Measurements from ENCODE around the gene DMBT1. TPM values are rescaled to one million over a fixed set of nuclear protein-coding genes. Genes with fewer than 3 reads are reported as not detected.

Gene DMBT1
- total and polyA plus RNA-seq, 4 donors, result 0.03 TPM; not detected in 3

- H3K27ac ChIP-seq (ENCODE audit: low read depth in 1 of 2, low read length in 2 of 2), result no peak overlapping the region
- 39% methylated on average over 2 of the region's 2 CpGs for WGBS
- no peaks in the 10 kb centered on the region for H3K36me3 ChIP-seq (ENCODE audit: control insufficient read depth in 4 of 4, insufficient read depth in 3 of 4, low read depth in 1 of 4, low read length in 3 of 4)
- H3K4me1 ChIP-seq (ENCODE audit: control insufficient read depth in 4 of 4, insufficient read depth in 4 of 4, low read length in 3 of 4), result no peaks in the 10 kb centered on the region
- no peaks in the 10 kb centered on the region for H3K9me3 ChIP-seq (ENCODE audit: control insufficient read depth in 4 of 4, low read length in 3 of 4)
- H3K9ac ChIP-seq (ENCODE audit: low read depth in 1 of 2, low read length in 2 of 2), result no peak overlapping the region
- H3K27me3 ChIP-seq (ENCODE audit: control insufficient read depth in 4 of 4, insufficient read depth in 4 of 4, low read length in 3 of 4), result no peaks in the 10 kb centered on the region
- DNase-seq (ENCODE audit: low spot score), result no peak
- TF ChIP-seq FOXA2 (IDR thresholded peaks at IDR 0.05), result no peak
- no peak for TF ChIP-seq HNF4A (conservative IDR thresholded peaks at IDR 0.05)
- no peak for TF ChIP-seq TAF1 (conservative IDR thresholded peaks at IDR 0.05)
- no peak for TF ChIP-seq GABPA (IDR thresholded peaks at IDR 0.05 in 1 of 2, conservative IDR thresholded peaks at IDR 0.05 in 1 of 2)
- TF ChIP-seq RXRA (IDR thresholded peaks at IDR 0.05), result no peak
- no peak for TF ChIP-seq CTCF (IDR thresholded peaks at IDR 0.05; ENCODE audit: low read depth, low read length, missing input control)
- TF ChIP-seq RAD21 (IDR thresholded peaks at IDR 0.05), result no peak
- TF ChIP-seq REST (IDR thresholded peaks at IDR 0.05), result no peak
- no peak for TF ChIP-seq YY1 (IDR thresholded peaks at IDR 0.05)
- TF ChIP-seq EGR1 (IDR thresholded peaks at IDR 0.05; ENCODE audit: low read depth in 2 of 2), result no peak
- no peak for TF ChIP-seq NR2F2 (IDR thresholded peaks at IDR 0.05)
- TF ChIP-seq FOXA1 (IDR thresholded peaks at IDR 0.05), result no peak
- no peak for TF ChIP-seq ATF3 (IDR thresholded peaks at IDR 0.05)
- no peak for TF ChIP-seq SP1 (IDR thresholded peaks at IDR 0.05)
- no peak for TF ChIP-seq MAX (IDR thresholded peaks at IDR 0.05)
- no peak for TF ChIP-seq HNF4G (IDR thresholded peaks at IDR 0.05)
- no peak overlapping the region for H3K4me3 ChIP-seq (ENCODE audit: low read depth in 1 of 3, low read length in 3 of 3)
These were observed 108.5 kb downstream of the DMBT1 start for GRCh38 chr10:122669045-122669444.

- Histone ChIP-seq H3K36me3 (ENCODE audit: control insufficient read depth in 4 of 4, insufficient read depth in 3 of 4, low read depth in 1 of 4, low read length in 3 of 4) (no peaks in the 10 kb centered on the region), H3K9ac (ENCODE audit: low read depth in 1 of 2, low read length in 2 of 2) (no peak overlapping the region), H3K9me3 (ENCODE audit: control insufficient read depth in 4 of 4, low read length in 3 of 4) (no peaks in the 10 kb centered on the region), H3K4me1 (ENCODE audit: control insufficient read depth in 4 of 4, insufficient read depth in 4 of 4, low read length in 3 of 4) (no peaks in the 10 kb centered on the region), H3K27me3 (ENCODE audit: control insufficient read depth in 4 of 4, insufficient read depth in 4 of 4, low read length in 3 of 4) (no peaks in the 10 kb centered on the region), H3K4me3 (ENCODE audit: low read depth in 1 of 3, low read length in 3 of 3) (no peak overlapping the region), H3K27ac (ENCODE audit: low read depth in 1 of 2, low read length in 2 of 2) (no peak overlapping the region)
- DNase-seq (ENCODE audit: low spot score), result no peak
- 81% methylated on average over 2 of the region's 2 CpGs for WGBS
- TF ChIP-seq REST (IDR thresholded peaks at IDR 0.05) (no peak), MAX (IDR thresholded peaks at IDR 0.05) (no peak), HNF4G (IDR thresholded peaks at IDR 0.05) (no peak), GABPA (IDR thresholded peaks at IDR 0.05 in 1 of 2, conservative IDR thresholded peaks at IDR 0.05 in 1 of 2) (no peak), EGR1 (IDR thresholded peaks at IDR 0.05; ENCODE audit: low read depth in 2 of 2) (no peak), NR2F2 (IDR thresholded peaks at IDR 0.05) (no peak), RXRA (IDR thresholded peaks at IDR 0.05) (no peak), TAF1 (conservative IDR thresholded peaks at IDR 0.05) (no peak), FOXA1 (IDR thresholded peaks at IDR 0.05) (no peak), FOXA2 (IDR thresholded peaks at IDR 0.05) (no peak), YY1 (IDR thresholded peaks at IDR 0.05) (no peak), ATF3 (IDR thresholded peaks at IDR 0.05) (no peak), RAD21 (IDR thresholded peaks at IDR 0.05) (no peak)
These were observed 109.3 kb downstream of the DMBT1 start for GRCh38 chr10:122669842-122670241.

Measured in liver (tissue), 9 donors.